Activated CD8-positive, alpha-beta memory T cell treated with anti-CD3 and anti-CD28 coated beads, Interleukin-2, amount 10 ng/mL, durations not matched to agents 7 days and 5 days (primary cell): ENCODE results near the gene POLR1D. TPM values are rescaled to one million over a fixed set of nuclear protein-coding genes. Genes with fewer than 3 reads are reported as not detected.

ENCODE experiments used
- ATAC-seq: fragments of 150-1000 bp; cut with Tn5 transposase; one replicate; pipeline ENCODE4 v1.10.0; 2021; ENCODE audit warnings: moderate library complexity
- CTCF ChIA-PET: fragments of 350-600 bp; sonication (Branson Sonifier 250); formaldehyde crosslinking; loops from one replicate; lab custom pipeline; 2021; ENCODE audit warnings: antibody characterized with exemption; lab: Charles Lee
- DNase-seq: peaks from one replicate; pipeline ENCODE4 v3.0.0-alpha.2; 2020
- H3K27ac Mint-ChIP-seq: one replicate; pipeline ENCODE4 v1.8.0; 2021; ENCODE audit warnings: mild to moderate bottlenecking, mixed read lengths
- H3K27me3 Mint-ChIP-seq: one replicate; pipeline ENCODE4 v1.8.0; 2021; ENCODE audit warnings: mixed read lengths
- H3K36me3 Mint-ChIP-seq: one replicate; pipeline ENCODE4 v1.8.0; 2021; ENCODE audit warnings: mild to moderate bottlenecking, mixed read lengths
- H3K4me1 Mint-ChIP-seq: one replicate; pipeline ENCODE4 v1.8.0; 2021; ENCODE audit warnings: mixed read lengths
- H3K4me3 Mint-ChIP-seq: one replicate; pipeline ENCODE4 v1.8.0; 2021; ENCODE audit warnings: mild to moderate bottlenecking, moderate library complexity, mixed read lengths
- H3K9me3 Mint-ChIP-seq: one replicate; pipeline ENCODE4 v1.8.0; 2022; ENCODE audit warnings: low read depth, mixed read lengths
- total RNA-seq, 2 experiments: library from RNA; stranded (reverse); gene quantifications; one replicate each; pipeline ENCODE4 v1.2.3, GENCODE V29; 2021

Gene POLR1D
- total RNA-seq, 2 experiments from 2014 or later = 99.7 to 108 TPM

DNA sequence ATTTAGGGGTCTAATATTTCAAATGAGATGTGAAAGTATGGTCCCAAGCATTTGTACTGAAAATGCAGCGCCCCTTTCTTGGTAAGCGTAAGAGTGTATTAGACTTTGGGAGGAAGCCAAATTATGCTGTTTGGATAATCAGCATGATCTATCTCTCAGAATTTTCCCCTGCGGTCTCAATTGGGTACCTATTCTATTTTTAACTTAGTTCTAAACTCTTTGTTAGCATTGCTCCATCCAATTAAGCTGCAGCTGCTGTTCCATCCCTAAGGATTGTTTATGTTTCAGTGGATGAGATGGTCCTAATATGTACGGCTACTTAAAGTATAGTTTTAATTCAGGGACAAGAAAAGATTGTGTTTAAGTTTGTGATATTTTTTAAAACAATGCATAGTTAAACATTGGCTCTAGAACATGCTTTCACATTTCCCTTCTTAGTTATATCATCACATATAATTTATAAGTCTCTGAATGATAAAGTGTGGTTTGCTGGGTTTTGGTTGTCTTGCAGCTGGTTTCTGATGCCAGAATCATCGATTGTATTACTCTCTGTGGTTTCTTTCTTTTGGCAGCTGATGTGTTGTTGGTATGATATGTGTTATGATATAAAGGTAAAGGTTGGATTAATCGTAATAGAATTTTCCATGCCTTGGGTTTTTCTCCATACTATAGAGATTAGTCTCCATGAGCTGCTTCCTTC lies 15.0 kb downstream of the POLR1D start:
- DNase-seq (no peak), ATAC-seq (no peak)
- no peak overlapping the region for H3K4me3 Mint-ChIP-seq
- CTCF ChIA-PET = interaction anchor here (0.7 kb wide), 1 partner anchor 16 kb away, joined by 4 read pairs; the partner anchor contains the start of gene LNX2
- no peaks in the 10 kb centered on the region for H3K9me3 Mint-ChIP-seq
- peaks cover 22% of the 10 kb centered on the region for H3K4me1 Mint-ChIP-seq
- peaks cover 27% of the 10 kb centered on the region for H3K36me3 Mint-ChIP-seq
- no peaks in the 10 kb centered on the region for H3K27me3 Mint-ChIP-seq
- H3K27ac Mint-ChIP-seq = peak overlapping the region; percentile 38

DNA sequence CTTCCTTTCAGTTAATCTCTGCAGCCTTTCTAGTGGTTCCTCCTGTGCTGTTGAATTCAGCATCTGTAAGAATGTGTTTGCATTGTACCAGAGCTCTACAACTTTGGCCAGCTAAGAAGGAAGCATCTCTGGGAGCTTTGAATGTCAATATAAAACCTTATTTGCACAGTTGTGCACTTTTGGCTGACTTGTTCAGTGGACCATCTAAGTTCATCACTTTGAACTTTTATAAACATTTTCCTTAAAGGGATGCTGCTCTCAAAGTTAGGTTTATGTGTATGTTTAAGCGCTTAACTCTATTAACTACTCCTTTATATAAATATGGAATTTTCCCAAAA lies 15.6 kb downstream of the POLR1D start:
- DNase-seq = no peak
- CTCF ChIA-PET = interaction anchor here (0.7 kb wide), 1 partner anchor 17 kb away, joined by 4 read pairs; the partner anchor contains the start of gene LNX2
- no peaks in the 10 kb centered on the region for H3K9me3 Mint-ChIP-seq
- H3K27me3 Mint-ChIP-seq = no peaks in the 10 kb centered on the region
- H3K4me1 Mint-ChIP-seq = peaks cover 22% of the 10 kb centered on the region
- ATAC-seq = no peak
- H3K36me3 Mint-ChIP-seq = peaks cover 24% of the 10 kb centered on the region
- no peak overlapping the region for H3K27ac Mint-ChIP-seq
- no peak overlapping the region for H3K4me3 Mint-ChIP-seq

DNA sequence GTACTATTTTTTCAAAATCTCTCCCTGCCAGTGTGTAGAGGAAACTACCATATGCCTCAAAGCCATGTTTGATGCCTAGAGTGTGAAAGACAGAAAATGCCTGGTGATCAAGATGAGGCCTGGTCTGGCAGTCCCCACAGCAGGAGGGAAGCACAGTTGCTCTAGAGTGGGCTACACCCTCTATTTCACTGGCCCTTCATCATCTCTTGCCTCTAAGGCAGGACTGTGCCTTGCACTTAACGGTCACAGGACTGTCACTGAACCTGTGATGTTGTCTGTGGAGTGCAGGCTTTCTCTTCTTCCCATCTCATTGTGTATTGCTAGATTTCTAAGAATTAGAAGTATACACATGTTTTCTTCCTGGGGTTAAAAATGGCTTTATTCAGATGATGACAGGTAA lies 16.3 kb downstream of the POLR1D start:
- DNase-seq (no peak), ATAC-seq (no peak)
- no peaks in the 10 kb centered on the region for H3K27me3 Mint-ChIP-seq
- H3K36me3 Mint-ChIP-seq = peaks cover 19% of the 10 kb centered on the region
- CTCF ChIA-PET = interaction anchor here (0.5 to 1.2 kb wide), 3 partner anchors 11 to 274 kb away, joined by 3 read pairs; no protein-coding TSS in a partner anchor
- no peaks in the 10 kb centered on the region for H3K9me3 Mint-ChIP-seq
- no peak overlapping the region for H3K4me3 Mint-ChIP-seq
- no peak overlapping the region for H3K27ac Mint-ChIP-seq
- peaks cover 24% of the 10 kb centered on the region for H3K4me1 Mint-ChIP-seq

DNA sequence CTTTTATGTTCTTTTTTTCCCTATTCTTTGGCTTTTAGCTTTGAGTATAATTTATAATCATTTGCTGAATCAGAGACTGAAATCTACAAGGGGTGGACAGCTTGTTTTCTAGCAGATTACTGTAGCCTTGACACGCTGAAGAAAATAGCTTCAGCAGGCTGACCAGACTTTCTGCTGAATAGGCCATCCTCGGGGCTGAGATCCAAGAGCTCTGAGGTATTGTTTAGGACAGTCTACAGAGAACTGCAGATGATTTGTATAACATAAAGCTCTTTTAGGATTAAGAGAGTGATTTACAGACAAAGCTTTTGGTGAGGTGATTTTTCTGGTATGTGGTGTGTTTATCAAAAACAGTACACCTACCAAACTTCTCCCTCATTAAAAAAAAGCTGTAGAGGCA lies 16.8 kb downstream of the POLR1D start:
- Mint-ChIP-seq H3K4me1 (peaks cover 29% of the 10 kb centered on the region), H3K9me3 (no peaks in the 10 kb centered on the region), H3K4me3 (no peak overlapping the region), H3K36me3 (peaks cover 16% of the 10 kb centered on the region), H3K27ac (no peak overlapping the region), H3K27me3 (no peaks in the 10 kb centered on the region)
- ATAC-seq (no peak), DNase-seq (no peak)
- CTCF ChIA-PET = interaction anchor here (0.5 to 1.2 kb wide), 3 partner anchors 11 to 275 kb away, joined by 3 read pairs; no protein-coding TSS in a partner anchor

DNA sequence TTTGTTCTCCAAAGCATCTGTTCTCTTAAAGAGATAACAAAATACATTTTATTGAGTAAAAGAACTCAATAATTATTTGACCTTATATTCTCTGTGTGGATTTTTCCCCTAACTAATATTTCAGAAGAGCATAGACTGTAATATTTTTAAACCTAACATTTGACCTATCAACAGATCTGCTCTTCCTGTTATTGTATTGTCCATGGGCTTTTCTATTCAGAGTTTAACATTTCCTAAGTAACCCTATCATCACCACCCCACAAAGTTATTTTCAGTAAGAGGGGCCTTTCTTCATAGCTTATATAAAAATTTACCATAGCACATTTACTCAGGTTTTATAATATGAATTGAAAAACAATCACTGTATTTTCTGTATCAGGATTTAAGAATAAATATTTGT lies 17.5 kb downstream of the POLR1D start:
- no peak overlapping the region for H3K27ac Mint-ChIP-seq
- H3K4me3 Mint-ChIP-seq = no peak overlapping the region
- peaks cover 16% of the 10 kb centered on the region for H3K36me3 Mint-ChIP-seq
- CTCF ChIA-PET = interaction anchor here (1.2 kb wide), 1 partner anchor 49 kb away, joined by 3 read pairs; no protein-coding TSS in a partner anchor
- DNase-seq = no peak
- H3K27me3 Mint-ChIP-seq = no peaks in the 10 kb centered on the region
- peaks cover 32% of the 10 kb centered on the region for H3K4me1 Mint-ChIP-seq
- no peaks in the 10 kb centered on the region for H3K9me3 Mint-ChIP-seq
- no peak for ATAC-seq

DNA sequence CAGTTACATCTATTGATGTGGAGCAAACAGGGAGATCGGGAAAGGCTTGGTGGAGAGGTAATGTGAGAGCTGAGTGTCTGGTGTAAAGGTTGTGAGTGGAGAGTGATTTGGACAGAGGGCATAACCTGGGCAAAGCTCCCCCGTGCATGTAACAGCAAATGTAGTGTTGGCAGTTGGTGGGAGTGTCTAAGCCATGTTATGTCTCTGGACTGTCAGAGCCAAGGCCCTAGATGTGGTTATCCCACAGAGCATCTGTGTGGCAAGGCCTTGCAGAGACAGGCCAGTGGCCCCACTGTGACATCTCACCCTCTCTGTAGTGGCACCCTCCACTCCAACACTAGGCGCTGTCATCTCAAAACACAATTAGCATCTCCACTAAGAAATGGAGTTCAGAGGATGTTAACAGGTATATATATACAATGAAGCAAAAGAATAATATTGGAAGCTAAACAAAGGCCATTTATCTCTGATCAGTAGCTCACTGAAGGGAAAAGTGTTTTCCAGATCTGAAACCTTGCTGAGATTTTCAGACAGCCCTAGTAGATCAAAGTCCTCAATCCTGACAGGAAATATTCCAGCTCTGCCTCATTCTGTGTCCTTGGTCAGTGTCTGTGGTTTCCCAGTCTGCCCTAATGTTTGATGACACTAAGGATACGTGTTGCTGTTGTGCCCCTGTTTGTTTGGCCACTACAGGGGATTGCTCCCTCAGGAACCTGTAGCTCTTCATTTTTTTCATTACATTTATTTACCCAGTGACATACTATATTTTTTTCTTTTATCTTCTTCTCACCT lies 20.2 kb downstream of the POLR1D start:
- CTCF ChIA-PET = no interaction called here
- ATAC-seq (no peak), DNase-seq (no peak)
- Mint-ChIP-seq H3K36me3 (peaks cover 33% of the 10 kb centered on the region), H3K9me3 (peaks cover 4% of the 10 kb centered on the region), H3K27ac (no peak overlapping the region), H3K4me1 (peaks cover 24% of the 10 kb centered on the region), H3K4me3 (no peak overlapping the region), H3K27me3 (no peaks in the 10 kb centered on the region)

DNA sequence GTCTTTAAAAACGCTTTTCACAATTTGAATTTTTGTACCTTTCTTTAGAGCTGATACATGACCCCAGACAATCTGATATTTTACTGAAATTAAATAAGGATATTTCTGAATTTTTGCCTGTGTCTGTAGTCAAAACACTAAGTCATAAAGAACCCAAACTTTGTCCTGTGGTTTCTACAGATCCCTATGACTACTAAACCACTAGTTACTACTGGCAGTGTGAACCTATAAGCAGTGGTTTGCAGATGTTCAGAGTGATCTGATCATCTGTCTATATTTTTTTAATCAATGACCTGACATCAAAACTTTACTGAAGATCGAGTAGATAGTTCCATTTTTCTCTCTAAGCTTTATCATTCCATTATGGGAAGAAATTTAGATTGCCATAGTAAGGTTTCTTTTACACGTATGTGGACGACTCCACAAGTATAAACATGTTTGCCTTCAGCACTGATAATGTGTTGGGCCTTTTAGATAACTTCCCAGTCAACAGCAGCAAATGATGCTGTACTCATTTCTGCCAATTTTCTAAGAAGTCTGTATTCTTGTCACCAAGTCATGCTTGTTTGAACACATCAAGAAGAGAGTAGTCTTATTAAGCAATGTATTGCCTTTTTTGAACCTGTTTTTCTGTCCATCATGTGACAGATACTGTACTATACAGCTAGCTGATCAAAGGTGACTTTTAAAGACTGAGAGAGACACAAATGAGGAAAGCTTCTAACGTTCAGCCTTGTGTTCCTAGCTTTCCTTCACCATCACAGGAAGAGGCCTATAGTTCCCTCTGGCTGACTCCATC lies 21.8 kb downstream of the POLR1D start:
- Mint-ChIP-seq H3K27me3 (no peaks in the 10 kb centered on the region), H3K4me3 (no peak overlapping the region), H3K36me3 (peaks cover 36% of the 10 kb centered on the region), H3K4me1 (peaks cover 18% of the 10 kb centered on the region), H3K9me3 (peaks cover 4% of the 10 kb centered on the region), H3K27ac (no peak overlapping the region)
- ATAC-seq (no peak), DNase-seq (no peak)
- CTCF ChIA-PET = no interaction called here

DNA sequence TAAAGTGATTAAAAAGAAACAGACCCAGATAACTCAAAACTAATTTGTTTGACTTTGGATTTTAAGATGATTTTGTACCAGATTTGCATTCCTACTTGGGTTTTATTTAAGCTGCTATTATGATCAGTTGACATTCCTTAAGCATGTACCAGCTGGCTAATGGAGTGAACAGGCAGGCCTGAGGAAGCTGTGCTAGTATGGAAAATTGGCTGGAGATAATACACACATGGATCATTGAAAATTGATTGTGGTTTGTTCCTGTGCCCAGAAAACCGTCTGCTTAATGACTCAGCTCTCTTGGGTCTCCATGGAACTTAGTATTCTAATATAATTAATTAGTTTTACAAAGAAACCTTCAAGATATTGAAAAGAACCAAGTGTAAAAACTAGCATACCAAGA lies 22.6 kb downstream of the POLR1D start:
- H3K27me3 Mint-ChIP-seq = no peaks in the 10 kb centered on the region
- no peak overlapping the region for H3K27ac Mint-ChIP-seq
- DNase-seq = no peak
- no peak overlapping the region for H3K4me3 Mint-ChIP-seq
- no peak for ATAC-seq
- H3K9me3 Mint-ChIP-seq = peaks cover 4% of the 10 kb centered on the region
- CTCF ChIA-PET = interaction anchor here (0.9 kb wide), 1 partner anchor 9 kb away, joined by 3 read pairs; no protein-coding TSS in a partner anchor
- H3K4me1 Mint-ChIP-seq = peaks cover 15% of the 10 kb centered on the region
- H3K36me3 Mint-ChIP-seq = peaks cover 41% of the 10 kb centered on the region

DNA sequence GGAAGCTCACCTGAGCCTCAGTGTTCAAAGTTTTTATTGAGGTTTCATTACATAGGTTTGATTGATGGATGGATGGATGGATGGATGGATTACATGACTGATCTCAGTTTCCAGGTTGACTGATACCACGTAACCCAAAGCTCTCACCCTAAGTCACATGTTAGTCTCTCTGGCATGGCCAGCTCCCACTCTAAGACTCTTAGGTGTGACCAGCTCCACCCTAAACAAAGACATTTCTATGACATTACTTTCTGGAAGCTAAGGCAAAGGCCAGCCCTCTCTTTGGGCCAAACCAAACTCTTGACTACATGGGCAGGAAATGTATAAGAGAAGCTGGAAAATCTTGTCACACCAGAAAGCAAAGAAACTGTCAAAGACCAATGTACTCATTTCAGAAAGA lies 28.6 kb downstream of the POLR1D start:
- Mint-ChIP-seq H3K36me3 (peaks cover 63% of the 10 kb centered on the region), H3K9me3 (peaks cover 16% of the 10 kb centered on the region), H3K4me3 (no peak overlapping the region), H3K4me1 (no peaks in the 10 kb centered on the region), H3K27me3 (no peaks in the 10 kb centered on the region), H3K27ac (no peak overlapping the region)
- CTCF ChIA-PET = no interaction called here
- DNase-seq (no peak), ATAC-seq (no peak)

DNA sequence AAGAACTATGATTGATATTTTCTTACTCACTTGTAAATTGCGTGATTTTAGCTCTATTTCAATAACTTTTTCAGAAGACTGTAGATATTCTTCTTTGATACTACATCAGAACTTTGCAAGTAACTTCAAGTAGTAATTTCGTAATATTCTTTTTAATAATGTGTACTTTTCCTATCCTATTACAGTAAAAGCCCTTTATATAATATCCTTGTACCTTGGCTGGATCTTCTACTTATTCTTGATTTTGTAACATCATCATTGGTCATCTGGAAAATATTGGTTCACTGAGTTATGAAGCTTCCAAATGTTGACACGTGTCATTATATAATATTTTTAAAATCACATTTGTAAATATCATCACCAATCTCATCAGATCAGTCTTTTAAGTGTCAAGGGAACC lies 32.4 kb downstream of the POLR1D start:
- CTCF ChIA-PET = interaction anchor here (1.0 kb wide), 1 partner anchor 66 kb away, joined by 3 read pairs; no protein-coding TSS in a partner anchor
- H3K4me1 Mint-ChIP-seq = peaks cover 2% of the 10 kb centered on the region
- ATAC-seq = no peak

DNA sequence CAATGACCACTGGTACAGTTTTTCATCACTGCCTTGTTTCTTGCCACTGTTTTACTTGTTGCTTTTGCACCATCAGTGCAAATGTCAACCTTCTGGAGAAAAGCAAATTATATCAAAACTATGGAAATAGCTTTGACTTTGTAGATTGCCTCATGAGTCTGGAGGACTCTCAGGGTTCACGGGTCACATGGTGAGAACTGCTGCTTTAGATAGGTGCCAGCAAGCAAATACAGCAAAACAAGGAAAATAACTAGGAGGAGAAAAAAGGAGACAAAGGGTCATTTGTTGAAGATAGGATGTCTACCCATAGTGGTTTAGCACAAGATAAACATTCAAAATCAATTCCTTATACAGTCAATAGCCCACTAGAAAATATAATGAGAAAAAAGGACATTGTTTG lies 33.1 kb downstream of the POLR1D start:
- ATAC-seq (no peak), DNase-seq (no peak)
- no peaks in the 10 kb centered on the region for H3K27me3 Mint-ChIP-seq
- peaks cover 9% of the 10 kb centered on the region for H3K9me3 Mint-ChIP-seq
- H3K27ac Mint-ChIP-seq = no peak overlapping the region
- H3K4me3 Mint-ChIP-seq = no peak overlapping the region
- peaks cover 2% of the 10 kb centered on the region for H3K4me1 Mint-ChIP-seq
- H3K36me3 Mint-ChIP-seq = peaks cover 38% of the 10 kb centered on the region
- CTCF ChIA-PET = no interaction called here

More for the DNA sequence above, 32.4 kb downstream of the POLR1D start:
- no peak overlapping the region for H3K4me3 Mint-ChIP-seq
- no peak for DNase-seq
- peaks cover 12% of the 10 kb centered on the region for H3K9me3 Mint-ChIP-seq
- H3K27me3 Mint-ChIP-seq = no peaks in the 10 kb centered on the region
- H3K27ac Mint-ChIP-seq = no peak overlapping the region
- peaks cover 45% of the 10 kb centered on the region for H3K36me3 Mint-ChIP-seq

DNA sequence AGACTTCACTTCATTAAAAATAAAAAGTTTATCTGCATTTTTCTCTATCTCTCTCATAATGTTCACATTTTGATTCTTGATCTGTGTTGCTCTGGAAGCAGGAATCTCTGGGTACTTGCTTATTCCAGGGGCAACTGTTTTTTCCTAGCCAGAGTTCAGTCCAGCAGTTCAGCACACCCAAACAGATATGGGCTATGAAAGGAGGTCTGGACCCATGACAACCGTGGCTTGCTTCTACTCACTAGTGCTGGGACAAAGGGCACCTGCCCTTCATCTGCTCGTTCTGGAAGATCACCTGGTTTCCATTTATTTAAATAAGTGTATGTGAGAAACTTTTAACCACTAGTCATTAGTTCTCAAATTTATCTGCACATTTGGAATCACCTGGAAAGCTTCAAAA lies 36.0 kb downstream of the POLR1D start:
- Mint-ChIP-seq H3K9me3 (no peaks in the 10 kb centered on the region), H3K27me3 (no peaks in the 10 kb centered on the region), H3K4me3 (no peak overlapping the region), H3K4me1 (peaks cover 2% of the 10 kb centered on the region), H3K36me3 (peaks cover 24% of the 10 kb centered on the region), H3K27ac (no peak overlapping the region)
- DNase-seq (no peak), ATAC-seq (no peak)
- CTCF ChIA-PET = no interaction called here

DNA sequence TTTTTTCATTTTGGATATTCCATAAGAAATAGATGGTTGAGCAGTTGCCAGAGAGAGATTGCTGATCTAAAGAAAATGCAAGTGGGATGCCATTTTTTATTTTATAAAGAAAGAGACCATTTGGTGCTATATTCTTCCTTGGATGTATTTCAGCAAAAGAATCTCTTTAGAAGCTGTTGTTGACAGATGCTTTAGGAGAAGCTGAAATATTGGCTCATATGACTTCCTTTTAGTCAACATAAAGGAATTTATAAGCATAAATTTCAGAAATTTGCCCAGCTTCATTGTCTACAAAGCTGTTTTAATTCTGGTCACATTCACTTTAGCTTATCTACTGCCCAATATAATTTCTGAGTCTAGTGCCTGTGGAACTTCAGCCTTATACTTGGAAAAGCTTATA lies 36.9 kb downstream of the POLR1D start:
- no peaks in the 10 kb centered on the region for H3K9me3 Mint-ChIP-seq
- H3K4me3 Mint-ChIP-seq = no peak overlapping the region
- no peak overlapping the region for H3K27ac Mint-ChIP-seq
- H3K36me3 Mint-ChIP-seq = peaks cover 19% of the 10 kb centered on the region
- DNase-seq (no peak), ATAC-seq (no peak)
- CTCF ChIA-PET = no interaction called here
- peaks cover 2% of the 10 kb centered on the region for H3K4me1 Mint-ChIP-seq
- no peaks in the 10 kb centered on the region for H3K27me3 Mint-ChIP-seq
